SK-N-SH (cell line): ENCODE results near the gene MAGEB1. TPM values are rescaled to one million over a fixed set of nuclear protein-coding genes. Genes with fewer than 3 reads are reported as not detected.

Experiments
- CTCF ChIA-PET: fragments of 300-600, 350-600 bp; formaldehyde crosslinking; extraction: SDS; loops from one replicate; lab custom pipeline; 2021; lab: Yijun Ruan, JAX
- POLR2A ChIA-PET: fragments of 350-600 bp; sonication (Branson Sonifier 250); formaldehyde crosslinking; extraction: SDS; loops from one replicate; lab custom pipeline; 2020; ENCODE audit warnings: antibody characterized with exemption, inconsistent platforms; lab: Yijun Ruan, JAX
- DNase-seq: peaks from one replicate; pipeline ENCODE4 v3.0.0; 2012
- H2AFZ ChIP-seq: fragments of 200-600 bp; sonication (generic); 2 replicates; pipeline ENCODE4 v1.8.1; 2016; ENCODE audit warnings: antibody characterized with exemption, mild to moderate bottlenecking, low read depth
- H3F3A ChIP-seq: fragments of 200-600 bp; sonication (generic); replicated peaks from 2 replicates; pipeline ENCODE3; 2016; ENCODE audit warnings: antibody characterized with exemption, mild to moderate bottlenecking; ENCODE audit not compliant: insufficient read depth
- H3K27ac ChIP-seq, 2 experiments: fragments of 200-500 bp in 1 of 2; fragments of 200-600 bp in 1 of 2; sonication (Bioruptor generic) in 1 of 2; sonication (generic), shearing (Covaris generic) in 1 of 2; 2 replicates each; pipeline versions ENCODE4 v1.5.1 to v1.6.1; 2014 to 2016; ENCODE audit warnings: low read depth in 2 of 2, inconsistent platforms in 1 of 2, low read length in 1 of 2, mild to moderate bottlenecking in 1 of 2, mixed read lengths in 1 of 2
- H3K27me3 ChIP-seq: fragments of 200-600 bp; sonication (generic), shearing (Covaris generic); 2 replicates; pipeline ENCODE4 v1.6.1; 2016; ENCODE audit warnings: mixed run types; ENCODE audit not compliant: insufficient read depth
- H3K36me3 ChIP-seq, 2 experiments: fragments of 200-500 bp in 1 of 2; fragments of 200-600 bp in 1 of 2; sonication (Bioruptor generic) in 1 of 2; sonication (generic) in 1 of 2; replicated peaks in 1 of 2; 2 replicates each; pipeline versions ENCODE3 to v1.5.1; 2014 to 2016; ENCODE audit warnings: low read length in 1 of 2, mild to moderate bottlenecking in 1 of 2; ENCODE audit not compliant: insufficient read depth in 2 of 2, control insufficient read depth in 1 of 2
- H3K4me1 ChIP-seq, 2 experiments: fragments of 200-500 bp in 1 of 2; fragments of 200-600 bp in 1 of 2; sonication (Bioruptor generic) in 1 of 2; sonication (generic), shearing (Covaris generic) in 1 of 2; 2 replicates each; pipeline versions ENCODE4 v1.5.1 to v1.6.1; 2014 to 2016; ENCODE audit warnings: low read depth in 1 of 2, low read length in 1 of 2, mixed run types in 1 of 2; ENCODE audit not compliant: insufficient read depth in 2 of 2, control insufficient read depth in 1 of 2
- H3K4me2 ChIP-seq: fragments of 200-600 bp; sonication (generic), shearing (Covaris generic); 2 replicates; pipeline ENCODE4 v1.6.1; 2017; ENCODE audit warnings: mixed run types
- H3K4me3 ChIP-seq, 2 experiments: fragments of 200-500 bp in 1 of 2; fragments of 200-600 bp in 1 of 2; sonication (Bioruptor generic) in 1 of 2; sonication (generic), shearing (Covaris generic) in 1 of 2; 2 replicates each; pipeline versions ENCODE4 v1.5.1 to v1.8.1; 2014 to 2016; ENCODE audit warnings: low read depth in 2 of 2, inconsistent platforms in 1 of 2, low read length in 1 of 2, mild to moderate bottlenecking in 1 of 2, mixed read lengths in 1 of 2, moderate library complexity in 1 of 2
- H3K79me2 ChIP-seq: fragments of 200-600 bp; sonication (generic); 2 replicates; pipeline ENCODE4 v1.8.1; 2017; ENCODE audit warnings: mild to moderate bottlenecking; ENCODE audit not compliant: insufficient read depth
- H3K9ac ChIP-seq: fragments of 200-600 bp; sonication (generic); 2 replicates; pipeline ENCODE4 v1.6.1; 2017; ENCODE audit warnings: mixed run types
- H3K9me2 ChIP-seq: fragments of 200-600 bp; sonication (generic); 2 replicates; pipeline ENCODE4 v1.6.1; 2017; ENCODE audit warnings: mixed run types
- H3K9me3 ChIP-seq: fragments of 200-600 bp; sonication (generic); 2 replicates; pipeline ENCODE4 v1.6.1; 2017; ENCODE audit warnings: mixed run types, mild to moderate bottlenecking, moderate library complexity
- H4K20me1 ChIP-seq: fragments of 200-600 bp; sonication (generic); 2 replicates; pipeline ENCODE4 v1.6.1; 2017; ENCODE audit warnings: mild to moderate bottlenecking, mixed run types; ENCODE audit not compliant: insufficient read depth
- CHD2 ChIP-seq: fragments of 150-350 bp; IDR thresholded peaks from 2 replicates; pipeline ENCODE4 v1.6.1; 2018; ENCODE audit warnings: low read length; ENCODE audit not compliant: partially characterized antibody
- ELF1 ChIP-seq: IDR thresholded peaks from 2 replicates; pipeline ENCODE4 v1.4.0; 2012
- FOXJ3 ChIP-seq: sonication (generic); formaldehyde crosslinking; IDR thresholded peaks from 2 replicates; pipeline ENCODE4 v1.5.1; 2020; ENCODE audit warnings: mild to moderate bottlenecking, missing genetic modification reagents
- GABPA ChIP-seq: IDR thresholded peaks from 2 replicates; pipeline ENCODE4 v1.4.0; 2012; ENCODE audit warnings: low read depth, mild to moderate bottlenecking
- GATA2 ChIP-seq: sonication (generic); formaldehyde crosslinking; IDR thresholded peaks from 2 replicates; pipeline ENCODE4 v1.5.0; 2020; ENCODE audit warnings: mild to moderate bottlenecking, missing genetic modification reagents
- JUND ChIP-seq: IDR thresholded peaks from 2 replicates; pipeline ENCODE4 v1.4.0; 2012
- MEF2A ChIP-seq: IDR thresholded peaks from 2 replicates; pipeline ENCODE4 v1.4.0; 2012; ENCODE audit warnings: low read depth, borderline replicate concordance
- NFIC ChIP-seq: IDR thresholded peaks from 2 replicates; pipeline ENCODE4 v1.4.0; 2012; ENCODE audit warnings: borderline replicate concordance
- RAD21 ChIP-seq: IDR thresholded peaks from 2 replicates; pipeline ENCODE4 v1.6.1; 2012; ENCODE audit warnings: mild to moderate bottlenecking, low read length
- RCOR1 ChIP-seq: fragments of 150-350 bp; IDR thresholded peaks from 2 replicates; pipeline ENCODE4 v1.6.1; 2017; ENCODE audit warnings: antibody characterized with exemption, low read length
- RFX5 ChIP-seq: IDR thresholded peaks from 2 replicates; pipeline ENCODE4 v1.6.1; 2012; ENCODE audit warnings: mild to moderate bottlenecking, improper control_type of control experiment, low read length
- SMC3 ChIP-seq: IDR thresholded peaks from 2 replicates; pipeline ENCODE4 v1.6.1; 2012; ENCODE audit warnings: low read depth, low read length, improper control_type of control experiment
- polyA plus RNA-seq, 3 experiments: library from polyadenylated mRNA; depleted of rRNA; stranded (reverse); fragments of >200 nt; gene quantifications; 2 replicates each; pipeline ENCODE4 v1.2.3, GENCODE V29; 2012
- TF ChIP-seq, protein P1 (sequence below): fragments of 150-350 bp; IDR thresholded peaks from 2 replicates; pipeline ENCODE4 v1.6.1; 2016; ENCODE audit warnings: mild to moderate bottlenecking, low read depth, low read length
- TF ChIP-seq, protein P2 (sequence below): fragments of 200-600 bp; sonication (generic); IDR thresholded peaks from 2 replicates; pipeline ENCODE4 v1.6.1; 2017; ENCODE audit warnings: antibody characterized with exemption, mild to moderate bottlenecking, moderate library complexity
- TF ChIP-seq, protein P3 (sequence below): IDR thresholded peaks from 2 replicates; pipeline ENCODE4 v1.4.0; 2012; ENCODE audit warnings: low read depth
- TF ChIP-seq, protein P4 (sequence below): IDR thresholded peaks from 2 replicates; pipeline ENCODE4 v1.4.0; 2012; ENCODE audit warnings: low read depth, borderline replicate concordance
- TF ChIP-seq, protein P5 (sequence below): fragments of 150-350 bp; IDR thresholded peaks from 2 replicates; pipeline ENCODE4 v1.6.1; 2017; ENCODE audit warnings: antibody characterized with exemption, low read length, low read depth, borderline replicate concordance

MAGEB1 gene
- polyA plus RNA-seq, 1 of the 3 experiments (the other 2 are of a cell fraction): 0.02 TPM

DNA sequence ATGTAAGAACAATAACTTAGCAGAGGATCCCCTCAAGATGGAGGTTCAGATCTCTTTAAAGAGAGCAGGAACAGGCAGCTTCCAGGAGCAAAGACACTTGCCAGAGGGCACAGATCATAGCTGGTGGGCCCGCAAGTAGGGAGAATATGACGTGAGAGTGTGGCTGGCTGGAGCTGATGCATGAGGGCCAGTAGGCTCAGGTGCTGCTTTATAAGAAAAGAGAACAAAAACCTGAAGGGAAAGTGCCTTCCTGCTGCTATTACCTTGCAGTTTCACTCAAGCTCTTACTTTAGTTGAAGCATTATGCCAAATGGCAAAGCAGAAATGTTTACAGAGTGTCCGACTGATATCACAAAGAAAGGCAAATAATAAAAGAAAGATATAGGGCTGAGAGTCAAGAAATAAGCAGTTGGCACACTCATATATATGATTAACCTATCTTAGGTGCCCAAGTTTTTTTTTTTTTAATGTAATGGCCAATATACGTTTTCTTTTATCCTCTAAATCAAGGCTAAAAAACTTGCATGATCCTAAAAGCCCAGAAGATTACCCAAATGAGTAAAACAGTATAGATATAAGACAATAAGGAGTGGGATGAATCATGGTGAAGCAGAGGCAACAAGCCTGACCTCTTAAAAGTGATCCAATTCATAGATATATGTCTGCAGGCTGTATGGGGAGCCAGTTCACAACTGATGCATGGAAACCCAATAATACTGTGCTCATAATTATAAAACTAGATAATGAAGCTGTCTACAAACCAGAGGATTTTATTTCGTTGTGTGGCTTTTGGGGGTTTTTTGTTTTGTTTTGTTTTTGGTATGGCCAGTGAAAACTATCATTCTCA is 49.7 kb downstream of the MAGEB1 start (continued):
- TF ChIP-seq, protein P1, sequence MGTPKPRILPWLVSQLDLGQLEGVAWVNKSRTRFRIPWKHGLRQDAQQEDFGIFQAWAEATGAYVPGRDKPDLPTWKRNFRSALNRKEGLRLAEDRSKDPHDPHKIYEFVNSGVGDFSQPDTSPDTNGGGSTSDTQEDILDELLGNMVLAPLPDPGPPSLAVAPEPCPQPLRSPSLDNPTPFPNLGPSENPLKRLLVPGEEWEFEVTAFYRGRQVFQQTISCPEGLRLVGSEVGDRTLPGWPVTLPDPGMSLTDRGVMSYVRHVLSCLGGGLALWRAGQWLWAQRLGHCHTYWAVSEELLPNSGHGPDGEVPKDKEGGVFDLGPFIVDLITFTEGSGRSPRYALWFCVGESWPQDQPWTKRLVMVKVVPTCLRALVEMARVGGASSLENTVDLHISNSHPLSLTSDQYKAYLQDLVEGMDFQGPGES: no peak
- no peak for TF ChIP-seq ELF1
- no peak for TF ChIP-seq CHD2
- TF ChIP-seq NFIC: no peak
- no peak for TF ChIP-seq RFX5
- TF ChIP-seq JUND: no peak
- no peak for TF ChIP-seq GABPA
- no peak for TF ChIP-seq RAD21

DNA sequence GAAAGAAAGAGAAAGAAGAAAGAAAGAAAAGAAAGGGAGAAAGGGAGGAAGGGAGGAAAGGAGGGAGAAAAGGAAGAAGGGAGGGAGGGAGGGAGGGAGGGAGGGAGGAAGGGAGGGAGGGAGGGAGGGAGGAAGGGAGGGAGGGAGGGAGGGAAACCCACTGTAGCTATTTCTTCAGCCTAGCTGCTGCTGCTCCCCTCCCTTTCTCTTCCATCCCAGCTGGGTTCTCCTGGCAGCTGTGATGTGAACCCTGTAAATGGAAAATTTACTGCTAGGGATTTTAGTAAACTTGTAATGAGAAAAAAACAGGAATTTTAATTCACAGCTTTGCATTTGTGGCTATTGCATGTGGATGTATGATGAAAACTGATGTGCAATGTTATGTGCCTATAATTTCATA is 54.3 kb downstream of the MAGEB1 start:
- H4K20me1 ChIP-seq: no peaks in the 10 kb centered on the region
- POLR2A ChIA-PET: no interaction called here
- no peaks in the 10 kb centered on the region for H3K9me3 ChIP-seq
- H3K27ac ChIP-seq: no peak overlapping the region
- no peaks in the 10 kb centered on the region for H3F3A ChIP-seq
- no peak overlapping the region for H3K9ac ChIP-seq
- H3K27me3 ChIP-seq: no peaks in the 10 kb centered on the region; the same call in 1 of the 2 replicates
- TF ChIP-seq ELF1 (no peak), FOXJ3 (CRISPR knock-in tag) (no peak), NFIC (no peak), SMC3 (no peak), RCOR1 (no peak), GATA2 (CRISPR knock-in tag) (no peak), MEF2A (no peak)
- TF ChIP-seq, protein P2, sequence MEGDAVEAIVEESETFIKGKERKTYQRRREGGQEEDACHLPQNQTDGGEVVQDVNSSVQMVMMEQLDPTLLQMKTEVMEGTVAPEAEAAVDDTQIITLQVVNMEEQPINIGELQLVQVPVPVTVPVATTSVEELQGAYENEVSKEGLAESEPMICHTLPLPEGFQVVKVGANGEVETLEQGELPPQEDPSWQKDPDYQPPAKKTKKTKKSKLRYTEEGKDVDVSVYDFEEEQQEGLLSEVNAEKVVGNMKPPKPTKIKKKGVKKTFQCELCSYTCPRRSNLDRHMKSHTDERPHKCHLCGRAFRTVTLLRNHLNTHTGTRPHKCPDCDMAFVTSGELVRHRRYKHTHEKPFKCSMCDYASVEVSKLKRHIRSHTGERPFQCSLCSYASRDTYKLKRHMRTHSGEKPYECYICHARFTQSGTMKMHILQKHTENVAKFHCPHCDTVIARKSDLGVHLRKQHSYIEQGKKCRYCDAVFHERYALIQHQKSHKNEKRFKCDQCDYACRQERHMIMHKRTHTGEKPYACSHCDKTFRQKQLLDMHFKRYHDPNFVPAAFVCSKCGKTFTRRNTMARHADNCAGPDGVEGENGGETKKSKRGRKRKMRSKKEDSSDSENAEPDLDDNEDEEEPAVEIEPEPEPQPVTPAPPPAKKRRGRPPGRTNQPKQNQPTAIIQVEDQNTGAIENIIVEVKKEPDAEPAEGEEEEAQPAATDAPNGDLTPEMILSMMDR: no peak
- TF ChIP-seq, protein P3, sequence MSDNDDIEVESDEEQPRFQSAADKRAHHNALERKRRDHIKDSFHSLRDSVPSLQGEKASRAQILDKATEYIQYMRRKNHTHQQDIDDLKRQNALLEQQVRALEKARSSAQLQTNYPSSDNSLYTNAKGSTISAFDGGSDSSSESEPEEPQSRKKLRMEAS: no peak
- TF ChIP-seq, protein P1: no peak
- TF ChIP-seq, protein P4, sequence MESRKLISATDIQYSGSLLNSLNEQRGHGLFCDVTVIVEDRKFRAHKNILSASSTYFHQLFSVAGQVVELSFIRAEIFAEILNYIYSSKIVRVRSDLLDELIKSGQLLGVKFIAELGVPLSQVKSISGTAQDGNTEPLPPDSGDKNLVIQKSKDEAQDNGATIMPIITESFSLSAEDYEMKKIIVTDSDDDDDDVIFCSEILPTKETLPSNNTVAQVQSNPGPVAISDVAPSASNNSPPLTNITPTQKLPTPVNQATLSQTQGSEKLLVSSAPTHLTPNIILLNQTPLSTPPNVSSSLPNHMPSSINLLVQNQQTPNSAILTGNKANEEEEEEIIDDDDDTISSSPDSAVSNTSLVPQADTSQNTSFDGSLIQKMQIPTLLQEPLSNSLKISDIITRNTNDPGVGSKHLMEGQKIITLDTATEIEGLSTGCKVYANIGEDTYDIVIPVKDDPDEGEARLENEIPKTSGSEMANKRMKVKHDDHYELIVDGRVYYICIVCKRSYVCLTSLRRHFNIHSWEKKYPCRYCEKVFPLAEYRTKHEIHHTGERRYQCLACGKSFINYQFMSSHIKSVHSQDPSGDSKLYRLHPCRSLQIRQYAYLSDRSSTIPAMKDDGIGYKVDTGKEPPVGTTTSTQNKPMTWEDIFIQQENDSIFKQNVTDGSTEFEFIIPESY: no peak
- TF ChIP-seq, protein P5, sequence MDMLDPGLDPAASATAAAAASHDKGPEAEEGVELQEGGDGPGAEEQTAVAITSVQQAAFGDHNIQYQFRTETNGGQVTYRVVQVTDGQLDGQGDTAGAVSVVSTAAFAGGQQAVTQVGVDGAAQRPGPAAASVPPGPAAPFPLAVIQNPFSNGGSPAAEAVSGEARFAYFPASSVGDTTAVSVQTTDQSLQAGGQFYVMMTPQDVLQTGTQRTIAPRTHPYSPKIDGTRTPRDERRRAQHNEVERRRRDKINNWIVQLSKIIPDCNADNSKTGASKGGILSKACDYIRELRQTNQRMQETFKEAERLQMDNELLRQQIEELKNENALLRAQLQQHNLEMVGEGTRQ: no peak
- H3K36me3 ChIP-seq: no peaks in the 10 kb centered on the region
- no peak overlapping the region for H3K4me3 ChIP-seq
- no peak overlapping the region for H2AFZ ChIP-seq
- H3K4me2 ChIP-seq: no peak overlapping the region
- CTCF ChIA-PET: no interaction called here
- no peaks in the 10 kb centered on the region for H3K79me2 ChIP-seq
- H3K4me1 ChIP-seq: no peaks in the 10 kb centered on the region
- no peaks in the 10 kb centered on the region for H3K9me2 ChIP-seq
- no peak for DNase-seq
